ENCODE results near the gene GRM1. TPM values are rescaled to one million over a fixed set of nuclear protein-coding genes. Genes with fewer than 3 reads are reported as not detected.

Gene GRM1
- polyA plus RNA-seq, 4 donors = 0.01 to 0.03 TPM; not detected in 2

DNA sequence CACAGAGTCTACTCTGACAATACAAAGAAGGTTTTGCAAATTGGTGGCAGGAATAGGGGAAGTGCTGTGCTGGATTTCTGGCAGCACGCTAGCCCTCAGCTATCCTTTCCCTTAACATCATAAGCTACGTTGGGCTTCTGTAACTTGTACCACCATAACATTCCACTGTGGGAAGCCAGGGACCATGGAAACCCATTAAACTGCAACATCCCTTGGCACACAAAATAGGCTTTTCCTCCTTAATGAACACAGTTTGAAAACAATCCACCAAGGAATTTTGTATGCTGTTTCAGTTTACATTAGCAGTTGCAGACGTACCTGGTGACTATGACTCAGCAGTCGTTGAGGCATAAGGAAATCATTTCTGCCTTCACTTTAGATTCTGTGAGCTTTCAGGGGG lies 310.9 kb downstream of the GRM1 start:
- Histone ChIP-seq H3K36me3 (ENCODE audit: control insufficient read depth in 3 of 3, insufficient read depth in 2 of 3, low read depth in 1 of 3, low read length in 3 of 3) (no peaks in the 10 kb centered on the region), H3K9me3 (ENCODE audit: control insufficient read depth in 2 of 2, insufficient read depth in 1 of 2, low read depth in 1 of 2, low read length in 1 of 2) (no peaks in the 10 kb centered on the region), H3K27ac (ENCODE audit: low read depth in 1 of 3, low read length in 2 of 3) (no peak overlapping the region), H3K4me1 (ENCODE audit: control insufficient read depth in 3 of 3, insufficient read depth in 2 of 3, low read depth in 1 of 3, low read length in 2 of 3) (no peaks in the 10 kb centered on the region), H3K4me3 (ENCODE audit: low read depth in 1 of 3, low read length in 3 of 3) (no peak overlapping the region), H3K27me3 (ENCODE audit: control insufficient read depth in 3 of 3, insufficient read depth in 3 of 3, low read length in 3 of 3) (no peaks in the 10 kb centered on the region)
- DNase-seq (no peak), FAIRE-seq (no peak)
- 20 to 39% (median 24%) methylated on average over 4 of the region's 4 CpGs for WGBS, 3 donors

DNA sequence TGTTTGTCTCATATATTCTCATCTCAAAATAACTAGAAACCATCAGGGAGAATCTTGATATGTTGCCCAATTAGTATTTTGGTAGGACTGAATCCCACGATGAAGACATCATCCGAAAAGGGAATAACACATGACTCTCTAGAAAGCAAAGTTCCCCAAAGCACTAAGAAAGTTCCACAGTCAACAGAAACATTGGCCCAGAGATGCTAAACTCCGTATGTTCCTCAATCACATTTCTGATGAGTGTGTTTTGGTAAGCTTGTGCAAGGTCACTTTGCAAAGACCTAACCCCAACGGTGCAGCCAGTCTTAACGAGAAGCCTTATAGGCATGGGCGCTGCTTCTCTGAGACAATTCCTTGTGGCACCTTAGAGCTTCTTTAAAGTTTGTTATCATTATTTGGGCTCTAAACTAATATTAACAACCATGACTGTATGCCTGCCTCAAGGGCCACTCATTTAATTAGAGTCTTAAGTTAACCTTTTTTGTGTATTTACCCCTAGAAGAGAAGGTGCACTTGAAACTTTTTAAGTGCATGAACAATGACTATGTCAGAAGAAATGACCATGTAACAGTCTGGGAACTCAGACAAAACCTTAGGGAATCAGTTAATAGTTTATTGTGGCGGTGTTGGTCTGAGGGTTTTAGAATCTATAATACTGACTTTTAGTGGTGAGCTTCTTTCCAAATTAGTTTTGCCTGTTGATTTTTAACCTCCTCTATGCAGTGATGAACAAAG lies 312.8 kb downstream of the GRM1 start:
- no peak overlapping the region for H3K4me3 ChIP-seq (ENCODE audit: low read depth in 1 of 3, low read length in 3 of 3)
- no peaks in the 10 kb centered on the region for H3K9me3 ChIP-seq (ENCODE audit: control insufficient read depth in 2 of 2, insufficient read depth in 1 of 2, low read depth in 1 of 2, low read length in 1 of 2)
- no peak overlapping the region for H3K27ac ChIP-seq (ENCODE audit: low read depth in 1 of 3, low read length in 2 of 3)
- no peak for DNase-seq
- no peaks in the 10 kb centered on the region for H3K27me3 ChIP-seq (ENCODE audit: control insufficient read depth in 3 of 3, insufficient read depth in 3 of 3, low read length in 3 of 3)
- WGBS, 3 donors = 87 to 88% (median 88%) methylated on average over 7 of the region's 7 CpGs
- no peaks in the 10 kb centered on the region for H3K36me3 ChIP-seq (ENCODE audit: control insufficient read depth in 3 of 3, insufficient read depth in 2 of 3, low read depth in 1 of 3, low read length in 3 of 3)
- no peaks in the 10 kb centered on the region for H3K4me1 ChIP-seq (ENCODE audit: control insufficient read depth in 3 of 3, insufficient read depth in 2 of 3, low read depth in 1 of 3, low read length in 2 of 3)
- FAIRE-seq = no peak

GRCh38 chr6:146345598-146345997 lies 316.7 kb downstream of the GRM1 start:
- no peak for DNase-seq
- no peak for FAIRE-seq
- no peaks in the 10 kb centered on the region for H3K36me3 ChIP-seq (ENCODE audit: control insufficient read depth in 3 of 3, insufficient read depth in 2 of 3, low read depth in 1 of 3, low read length in 3 of 3)
- no peaks in the 10 kb centered on the region for H3K27me3 ChIP-seq (ENCODE audit: control insufficient read depth in 3 of 3, insufficient read depth in 3 of 3, low read length in 3 of 3)
- H3K9me3 ChIP-seq (ENCODE audit: control insufficient read depth in 2 of 2, insufficient read depth in 1 of 2, low read depth in 1 of 2, low read length in 1 of 2) = no peaks in the 10 kb centered on the region
- 24 to 63% (median 33%) methylated on average over 1 of the region's 1 CpG for WGBS, 3 donors
- H3K4me3 ChIP-seq (ENCODE audit: low read depth in 1 of 3, low read length in 3 of 3) = no peak overlapping the region
- H3K27ac ChIP-seq (ENCODE audit: low read depth in 1 of 3, low read length in 2 of 3) = no peak overlapping the region
- no peaks in the 10 kb centered on the region for H3K4me1 ChIP-seq (ENCODE audit: control insufficient read depth in 3 of 3, insufficient read depth in 2 of 3, low read depth in 1 of 3, low read length in 2 of 3)

DNA sequence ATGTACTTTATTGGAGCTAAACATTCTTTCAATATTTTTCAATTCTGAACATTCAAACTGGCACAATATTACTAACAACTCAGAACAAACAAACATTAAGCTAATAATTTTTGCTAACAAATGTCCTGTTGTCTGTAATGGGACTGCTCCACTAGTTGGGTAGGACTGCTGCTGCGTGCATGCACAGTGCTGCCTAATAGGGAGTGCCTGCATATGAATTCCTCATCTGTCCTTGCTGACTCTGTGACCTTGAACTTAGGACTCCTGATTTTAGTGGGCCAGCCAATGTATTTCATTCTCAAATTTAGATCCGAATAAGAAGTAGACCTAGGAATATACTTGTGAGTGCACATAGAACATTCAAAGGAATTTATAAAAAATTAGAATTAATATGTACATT lies 318.2 kb downstream of the GRM1 start:
- Histone ChIP-seq H3K27ac (ENCODE audit: low read depth in 1 of 3, low read length in 2 of 3) (no peak overlapping the region), H3K36me3 (ENCODE audit: control insufficient read depth in 3 of 3, insufficient read depth in 2 of 3, low read depth in 1 of 3, low read length in 3 of 3) (no peaks in the 10 kb centered on the region), H3K4me3 (ENCODE audit: low read depth in 1 of 3, low read length in 3 of 3) (no peak overlapping the region), H3K4me1 (ENCODE audit: control insufficient read depth in 3 of 3, insufficient read depth in 2 of 3, low read depth in 1 of 3, low read length in 2 of 3) (no peaks in the 10 kb centered on the region), H3K9me3 (ENCODE audit: control insufficient read depth in 2 of 2, insufficient read depth in 1 of 2, low read depth in 1 of 2, low read length in 1 of 2) (no peaks in the 10 kb centered on the region), H3K27me3 (ENCODE audit: control insufficient read depth in 3 of 3, insufficient read depth in 3 of 3, low read length in 3 of 3) (no peaks in the 10 kb centered on the region)
- FAIRE-seq (no peak), DNase-seq (no peak)
- WGBS, 3 donors = 61 to 77% (median 65%) methylated on average over 2 of the region's 2 CpGs

- no peaks in the 10 kb centered on the region for H3K9me3 ChIP-seq (ENCODE audit: control insufficient read depth in 2 of 2, insufficient read depth in 1 of 2, low read depth in 1 of 2, low read length in 1 of 2)
- H3K4me3 ChIP-seq (ENCODE audit: low read depth in 1 of 3, low read length in 3 of 3) = no peak overlapping the region
- no peak overlapping the region for H3K27ac ChIP-seq (ENCODE audit: low read depth in 1 of 3, low read length in 2 of 3)
- H3K36me3 ChIP-seq (ENCODE audit: control insufficient read depth in 3 of 3, insufficient read depth in 2 of 3, low read depth in 1 of 3, low read length in 3 of 3) = no peaks in the 10 kb centered on the region
- no peak for FAIRE-seq
- H3K27me3 ChIP-seq (ENCODE audit: control insufficient read depth in 3 of 3, insufficient read depth in 3 of 3, low read length in 3 of 3) = no peaks in the 10 kb centered on the region
- 86 to 91% (median 88%) methylated on average over 3 of the region's 3 CpGs for WGBS, 3 donors
- DNase-seq = no peak
- H3K4me1 ChIP-seq (ENCODE audit: control insufficient read depth in 3 of 3, insufficient read depth in 2 of 3, low read depth in 1 of 3, low read length in 2 of 3) = no peaks in the 10 kb centered on the region
Measured at GRCh38 chr6:146347690-146348089, 318.8 kb downstream of the GRM1 start.

DNA sequence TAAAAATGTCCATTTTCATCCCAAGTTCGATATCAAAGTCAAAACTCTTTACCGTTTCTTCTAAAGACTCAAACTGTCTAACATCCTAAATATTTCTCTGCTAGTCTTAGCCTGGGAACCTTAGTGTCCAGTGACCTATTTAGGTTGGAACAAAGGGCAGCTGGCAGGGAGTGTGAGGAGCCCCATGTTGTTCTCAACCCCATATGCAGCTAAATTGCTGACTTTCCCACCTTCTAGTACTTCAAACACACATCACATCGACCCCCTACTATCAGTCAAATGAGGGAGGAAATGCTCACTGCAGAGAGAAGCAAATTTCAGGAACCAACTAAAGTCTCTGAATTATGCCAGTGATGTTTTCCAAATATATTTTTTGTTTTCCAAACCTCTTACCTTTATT lies 322.2 kb downstream of the GRM1 start:
- no peaks in the 10 kb centered on the region for H3K36me3 ChIP-seq (ENCODE audit: control insufficient read depth in 3 of 3, insufficient read depth in 2 of 3, low read depth in 1 of 3, low read length in 3 of 3)
- H3K9me3 ChIP-seq (ENCODE audit: control insufficient read depth in 2 of 2, insufficient read depth in 1 of 2, low read depth in 1 of 2, low read length in 1 of 2) = no peaks in the 10 kb centered on the region
- WGBS, 3 donors = 43 to 52% (median 48%) methylated on average over 3 of the region's 3 CpGs
- no peak overlapping the region for H3K27ac ChIP-seq (ENCODE audit: low read depth in 1 of 3, low read length in 2 of 3)
- no peaks in the 10 kb centered on the region for H3K4me1 ChIP-seq (ENCODE audit: control insufficient read depth in 3 of 3, insufficient read depth in 2 of 3, low read depth in 1 of 3, low read length in 2 of 3)
- H3K4me3 ChIP-seq (ENCODE audit: low read depth in 1 of 3, low read length in 3 of 3) = no peak overlapping the region
- FAIRE-seq = no peak
- no peak for DNase-seq
- H3K27me3 ChIP-seq (ENCODE audit: control insufficient read depth in 3 of 3, insufficient read depth in 3 of 3, low read length in 3 of 3) = no peaks in the 10 kb centered on the region

DNA sequence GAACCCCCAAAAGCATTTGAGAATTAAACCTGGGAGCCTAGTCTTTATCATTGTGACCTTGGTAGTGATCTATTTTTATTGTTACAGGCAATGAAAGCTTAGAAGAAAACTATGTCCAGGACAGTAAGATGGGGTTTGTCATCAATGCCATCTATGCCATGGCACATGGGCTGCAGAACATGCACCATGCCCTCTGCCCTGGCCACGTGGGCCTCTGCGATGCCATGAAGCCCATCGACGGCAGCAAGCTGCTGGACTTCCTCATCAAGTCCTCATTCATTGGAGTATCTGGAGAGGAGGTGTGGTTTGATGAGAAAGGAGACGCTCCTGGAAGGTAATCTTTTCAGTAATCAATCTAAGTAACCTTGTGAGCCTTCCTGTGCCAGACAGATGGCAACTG lies 323.3 kb downstream of the GRM1 start:
- 76 to 77% (median 77%) methylated on average over 5 of the region's 5 CpGs for WGBS, 3 donors
- H3K9me3 ChIP-seq (ENCODE audit: control insufficient read depth in 2 of 2, insufficient read depth in 1 of 2, low read depth in 1 of 2, low read length in 1 of 2) = no peaks in the 10 kb centered on the region
- no peak for FAIRE-seq

DNA sequence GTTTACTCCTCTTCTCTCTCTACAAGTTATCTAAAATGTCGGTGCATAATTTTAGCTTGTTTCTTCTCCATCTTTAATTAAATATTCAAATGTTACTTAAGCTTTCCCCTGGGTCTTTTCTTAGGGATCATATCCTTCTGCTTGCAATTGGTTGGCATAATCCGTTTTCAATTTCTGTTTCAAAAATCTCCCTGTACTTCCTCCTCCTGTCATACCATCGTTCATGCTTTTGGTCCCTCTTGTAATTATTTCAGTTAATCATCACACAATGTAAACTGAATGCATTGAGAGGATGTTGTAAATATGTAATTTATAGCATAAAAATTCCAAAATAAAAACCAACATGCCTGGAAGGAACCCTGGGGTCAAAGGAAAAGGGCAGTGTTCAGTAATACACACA lies 325.6 kb downstream of the GRM1 start:
- DNase-seq = no peak
- H3K36me3 ChIP-seq (ENCODE audit: control insufficient read depth in 3 of 3, insufficient read depth in 2 of 3, low read depth in 1 of 3, low read length in 3 of 3) = no peaks in the 10 kb centered on the region
- no peak overlapping the region for H3K4me3 ChIP-seq (ENCODE audit: low read depth in 1 of 3, low read length in 3 of 3)
- no peak for FAIRE-seq
- no peaks in the 10 kb centered on the region for H3K27me3 ChIP-seq (ENCODE audit: control insufficient read depth in 3 of 3, insufficient read depth in 3 of 3, low read length in 3 of 3)
- 36 to 62% (median 47%) methylated on average over 3 of the region's 3 CpGs for WGBS, 3 donors
- H3K4me1 ChIP-seq (ENCODE audit: control insufficient read depth in 3 of 3, insufficient read depth in 2 of 3, low read depth in 1 of 3, low read length in 2 of 3) = no peaks in the 10 kb centered on the region
- H3K9me3 ChIP-seq (ENCODE audit: control insufficient read depth in 2 of 2, insufficient read depth in 1 of 2, low read depth in 1 of 2, low read length in 1 of 2) = no peaks in the 10 kb centered on the region
- H3K27ac ChIP-seq (ENCODE audit: low read depth in 1 of 3, low read length in 2 of 3) = no peak overlapping the region

More for the DNA sequence above, 323.3 kb downstream of the GRM1 start:
- no peak for DNase-seq
- Histone ChIP-seq H3K4me1 (ENCODE audit: control insufficient read depth in 3 of 3, insufficient read depth in 2 of 3, low read depth in 1 of 3, low read length in 2 of 3) (no peaks in the 10 kb centered on the region), H3K36me3 (ENCODE audit: control insufficient read depth in 3 of 3, insufficient read depth in 2 of 3, low read depth in 1 of 3, low read length in 3 of 3) (no peaks in the 10 kb centered on the region), H3K27me3 (ENCODE audit: control insufficient read depth in 3 of 3, insufficient read depth in 3 of 3, low read length in 3 of 3) (no peaks in the 10 kb centered on the region), H3K4me3 (ENCODE audit: low read depth in 1 of 3, low read length in 3 of 3) (no peak overlapping the region), H3K27ac (ENCODE audit: low read depth in 1 of 3, low read length in 2 of 3) (no peak overlapping the region)

DNA sequence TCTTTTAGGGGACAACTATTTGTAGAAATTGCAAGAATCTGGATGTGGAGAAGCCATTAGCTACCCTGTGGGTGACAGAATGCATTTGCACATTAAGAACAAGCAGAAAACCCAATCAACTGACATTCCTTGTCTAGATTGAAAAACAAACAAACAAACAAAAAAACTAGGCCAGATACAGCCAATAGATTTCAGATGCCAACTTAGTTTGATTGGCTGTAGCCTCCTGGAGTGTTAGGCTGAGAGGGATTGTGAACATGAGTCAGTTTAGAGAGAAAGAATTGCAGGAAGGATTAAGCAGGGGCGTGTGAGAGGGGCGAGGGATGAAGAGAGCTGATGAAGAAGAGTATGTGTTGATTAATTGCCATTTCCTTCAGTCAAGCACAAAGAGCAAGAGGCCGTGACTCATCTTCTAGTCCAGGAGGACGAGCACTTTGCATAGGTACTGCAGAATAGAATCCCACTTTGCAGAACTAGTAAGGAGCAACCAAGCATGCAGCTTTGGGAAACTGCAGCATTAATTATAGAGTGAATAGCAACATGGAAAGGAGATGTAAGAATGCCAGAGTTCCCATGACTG lies 326.7 kb downstream of the GRM1 start:
- Histone ChIP-seq H3K9me3 (ENCODE audit: control insufficient read depth in 2 of 2, insufficient read depth in 1 of 2, low read depth in 1 of 2, low read length in 1 of 2) (no peaks in the 10 kb centered on the region), H3K27me3 (ENCODE audit: control insufficient read depth in 3 of 3, insufficient read depth in 3 of 3, low read length in 3 of 3) (no peaks in the 10 kb centered on the region), H3K4me3 (ENCODE audit: low read depth in 1 of 3, low read length in 3 of 3) (no peak overlapping the region), H3K27ac (ENCODE audit: low read depth in 1 of 3, low read length in 2 of 3) (no peak overlapping the region), H3K4me1 (ENCODE audit: control insufficient read depth in 3 of 3, insufficient read depth in 2 of 3, low read depth in 1 of 3, low read length in 2 of 3) (no peaks in the 10 kb centered on the region), H3K36me3 (ENCODE audit: control insufficient read depth in 3 of 3, insufficient read depth in 2 of 3, low read depth in 1 of 3, low read length in 3 of 3) (no peaks in the 10 kb centered on the region)
- 65 to 72% (median 70%) methylated on average over 4 of the region's 4 CpGs for WGBS, 3 donors
- FAIRE-seq = no peak
- no peak for DNase-seq

Measured in small intestine (tissue), 7 donors.